Measurements from ENCODE around the gene CDC40.
"Not testable (repeated sequence)": the region's sequence is repeated elsewhere in the genome, so short reads cannot be mapped to it uniquely, and the experiment has no call there.

The CDC40 gene

GRCh38 chr6:110272781-110273180 is 92.6 kb downstream of the CDC40 start:
- not testable (repeated sequence) for DNase-seq

GRCh38 chr6:110277100-110277665 is 97.0 kb downstream of the CDC40 start:
- DNase-seq = no peak

Data from cerebellar nuclear complex (tissue), 1 donor.